ENCODE measurements around the gene TRIP13. TPM values are rescaled to one million over a fixed set of nuclear protein-coding genes. Genes with fewer than 3 reads are reported as not detected.

The TRIP13 gene
- total RNA-seq, 1 donor from 2014 or later = 3.9 TPM

GRCh38 chr5:868428-869135, 24.1 kb upstream of the TRIP13 start:
- Mint-ChIP-seq H3K27me3 (ENCODE audit: unreplicated experiment) (no peaks in the 10 kb centered on the region), H3K9me3 (ENCODE audit: unreplicated experiment) (peaks cover 4% of the 10 kb centered on the region), H3K4me3 (ENCODE audit: unreplicated experiment) (no peak overlapping the region), H3K27ac (ENCODE audit: unreplicated experiment) (no peak overlapping the region), H3K36me3 (ENCODE audit: unreplicated experiment) (peaks cover 5% of the 10 kb centered on the region), H3K4me1 (ENCODE audit: low read depth, unreplicated experiment) (peaks cover under 1% of the 10 kb centered on the region)
- TF ChIP-seq, protein P1, sequence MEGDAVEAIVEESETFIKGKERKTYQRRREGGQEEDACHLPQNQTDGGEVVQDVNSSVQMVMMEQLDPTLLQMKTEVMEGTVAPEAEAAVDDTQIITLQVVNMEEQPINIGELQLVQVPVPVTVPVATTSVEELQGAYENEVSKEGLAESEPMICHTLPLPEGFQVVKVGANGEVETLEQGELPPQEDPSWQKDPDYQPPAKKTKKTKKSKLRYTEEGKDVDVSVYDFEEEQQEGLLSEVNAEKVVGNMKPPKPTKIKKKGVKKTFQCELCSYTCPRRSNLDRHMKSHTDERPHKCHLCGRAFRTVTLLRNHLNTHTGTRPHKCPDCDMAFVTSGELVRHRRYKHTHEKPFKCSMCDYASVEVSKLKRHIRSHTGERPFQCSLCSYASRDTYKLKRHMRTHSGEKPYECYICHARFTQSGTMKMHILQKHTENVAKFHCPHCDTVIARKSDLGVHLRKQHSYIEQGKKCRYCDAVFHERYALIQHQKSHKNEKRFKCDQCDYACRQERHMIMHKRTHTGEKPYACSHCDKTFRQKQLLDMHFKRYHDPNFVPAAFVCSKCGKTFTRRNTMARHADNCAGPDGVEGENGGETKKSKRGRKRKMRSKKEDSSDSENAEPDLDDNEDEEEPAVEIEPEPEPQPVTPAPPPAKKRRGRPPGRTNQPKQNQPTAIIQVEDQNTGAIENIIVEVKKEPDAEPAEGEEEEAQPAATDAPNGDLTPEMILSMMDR (IDR thresholded peaks at IDR 0.05; ENCODE audit: partially characterized antibody, unreplicated experiment) = no peak
- no peak for DNase-seq

GRCh38 chr5:870956-871355, 21.7 kb upstream of the TRIP13 start:
- H3K9me3 Mint-ChIP-seq (ENCODE audit: unreplicated experiment) = peaks cover 4% of the 10 kb centered on the region
- TF ChIP-seq, protein P1 (IDR thresholded peaks at IDR 0.05; ENCODE audit: partially characterized antibody, unreplicated experiment) = no peak
- no peak overlapping the region for H3K4me3 Mint-ChIP-seq (ENCODE audit: unreplicated experiment)
- no peaks in the 10 kb centered on the region for H3K27me3 Mint-ChIP-seq (ENCODE audit: unreplicated experiment)
- no peaks in the 10 kb centered on the region for H3K4me1 Mint-ChIP-seq (ENCODE audit: low read depth, unreplicated experiment)
- H3K36me3 Mint-ChIP-seq (ENCODE audit: unreplicated experiment) = peaks cover 10% of the 10 kb centered on the region
- DNase-seq = no peak
- no peak overlapping the region for H3K27ac Mint-ChIP-seq (ENCODE audit: unreplicated experiment)

DNA sequence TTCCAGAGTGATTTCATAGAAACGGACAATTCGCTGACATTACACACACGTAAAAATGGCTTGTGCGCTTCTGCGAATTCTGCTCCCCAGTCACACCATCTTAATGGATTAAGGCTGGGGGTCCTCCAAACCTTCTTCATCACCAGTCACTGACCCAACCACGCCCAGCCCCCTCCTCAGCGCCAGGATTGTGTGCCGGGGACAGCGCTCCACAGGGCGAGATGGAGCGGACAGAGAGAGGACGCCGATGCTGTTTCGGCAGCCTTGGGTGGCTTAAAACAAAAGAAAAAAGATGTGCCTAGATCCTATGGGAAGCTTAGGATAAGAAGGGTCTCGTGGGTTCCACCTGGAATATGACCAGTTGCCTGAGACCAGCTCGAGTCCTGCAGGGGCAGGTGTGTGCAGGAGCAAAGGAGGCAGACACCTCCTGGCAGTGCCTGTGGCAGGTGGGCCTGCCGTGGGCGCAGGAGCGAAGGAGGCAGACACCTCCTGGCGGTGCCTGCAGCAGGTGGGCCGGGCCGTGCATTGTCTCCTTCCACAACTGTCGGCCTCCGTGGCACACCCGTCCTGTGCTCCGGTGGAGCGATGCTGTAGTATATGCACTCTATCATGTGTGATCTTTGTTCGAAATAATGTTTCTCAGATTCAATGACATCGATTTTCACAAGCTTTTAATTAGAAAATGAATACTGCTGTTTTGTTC, 20.9 kb upstream of the TRIP13 start:
- Mint-ChIP-seq H3K4me3 (ENCODE audit: unreplicated experiment) (no peak overlapping the region), H3K27ac (ENCODE audit: unreplicated experiment) (no peak overlapping the region), H3K27me3 (ENCODE audit: unreplicated experiment) (no peaks in the 10 kb centered on the region), H3K9me3 (ENCODE audit: unreplicated experiment) (peaks cover 4% of the 10 kb centered on the region), H3K4me1 (ENCODE audit: low read depth, unreplicated experiment) (no peaks in the 10 kb centered on the region), H3K36me3 (ENCODE audit: unreplicated experiment) (peaks cover 10% of the 10 kb centered on the region)
- TF ChIP-seq, protein P1 (IDR thresholded peaks at IDR 0.05; ENCODE audit: partially characterized antibody, unreplicated experiment) = no peak
- DNase-seq = no peak

- DNase-seq = no peak
- TF ChIP-seq, protein P1 (IDR thresholded peaks at IDR 0.05; ENCODE audit: partially characterized antibody, unreplicated experiment) = no peak
- peaks cover 10% of the 10 kb centered on the region for H3K36me3 Mint-ChIP-seq (ENCODE audit: unreplicated experiment)
- no peaks in the 10 kb centered on the region for H3K27me3 Mint-ChIP-seq (ENCODE audit: unreplicated experiment)
- H3K27ac Mint-ChIP-seq (ENCODE audit: unreplicated experiment) = no peak overlapping the region
- H3K9me3 Mint-ChIP-seq (ENCODE audit: unreplicated experiment) = peaks cover 4% of the 10 kb centered on the region
- H3K4me1 Mint-ChIP-seq (ENCODE audit: low read depth, unreplicated experiment) = no peaks in the 10 kb centered on the region
- no peak overlapping the region for H3K4me3 Mint-ChIP-seq (ENCODE audit: unreplicated experiment)
Measured at GRCh38 chr5:872301-872700, 20.4 kb upstream of the TRIP13 start.

DNA sequence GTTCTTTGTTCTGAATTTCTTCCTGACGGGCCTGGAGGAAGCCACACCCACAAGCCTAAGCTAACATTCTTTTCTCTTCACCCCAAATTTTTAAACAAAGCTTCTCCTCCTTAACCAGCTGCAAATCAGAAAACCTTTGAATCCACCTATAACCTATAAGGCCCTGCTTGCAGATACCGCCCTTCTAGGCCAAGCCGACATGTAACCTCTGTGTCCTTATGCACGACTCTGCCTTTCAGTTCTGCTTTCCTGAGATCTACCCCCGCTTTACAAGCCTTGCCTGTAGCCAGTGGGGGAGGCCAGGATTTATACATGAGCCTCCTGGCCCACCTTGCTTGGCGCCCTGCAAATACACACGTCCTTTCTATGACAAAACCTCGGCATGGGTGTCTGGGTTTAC, 19.4 kb upstream of the TRIP13 start:
- no peak for DNase-seq
- H3K27ac Mint-ChIP-seq (ENCODE audit: unreplicated experiment) = no peak overlapping the region
- H3K4me1 Mint-ChIP-seq (ENCODE audit: low read depth, unreplicated experiment) = no peaks in the 10 kb centered on the region
- H3K36me3 Mint-ChIP-seq (ENCODE audit: unreplicated experiment) = peaks cover 10% of the 10 kb centered on the region
- no peak overlapping the region for H3K4me3 Mint-ChIP-seq (ENCODE audit: unreplicated experiment)
- TF ChIP-seq, protein P1 (IDR thresholded peaks at IDR 0.05; ENCODE audit: partially characterized antibody, unreplicated experiment) = no peak
- H3K9me3 Mint-ChIP-seq (ENCODE audit: unreplicated experiment) = no peaks in the 10 kb centered on the region
- H3K27me3 Mint-ChIP-seq (ENCODE audit: unreplicated experiment) = no peaks in the 10 kb centered on the region

Data from glutamatergic neuron (in vitro differentiated cells).